SK-N-MC (cell line): ENCODE measurements around the gene TMEM117.

Experiments
- EZH2 ChIP-seq: fragments of 200-600 bp; sonication (generic); IDR thresholded peaks from one replicate; pipeline ENCODE4 v1.6.1; 2017; ENCODE audit warnings: antibody characterized with exemption
- FOXP2 ChIP-seq: optimal IDR thresholded peaks from 2 replicates; pipeline ENCODE3; 2011; ENCODE audit warnings: mild to moderate bottlenecking, moderate library complexity; ENCODE audit not compliant: insufficient read depth; ENCODE audit errors: extremely low read length, control extremely low read depth
- POLR2AphosphoS5 ChIP-seq: IDR thresholded peaks from 2 replicates; pipeline ENCODE4 v1.6.1; 2012; ENCODE audit warnings: mild to moderate bottlenecking, low read depth, low read length, borderline replicate concordance

DNA sequence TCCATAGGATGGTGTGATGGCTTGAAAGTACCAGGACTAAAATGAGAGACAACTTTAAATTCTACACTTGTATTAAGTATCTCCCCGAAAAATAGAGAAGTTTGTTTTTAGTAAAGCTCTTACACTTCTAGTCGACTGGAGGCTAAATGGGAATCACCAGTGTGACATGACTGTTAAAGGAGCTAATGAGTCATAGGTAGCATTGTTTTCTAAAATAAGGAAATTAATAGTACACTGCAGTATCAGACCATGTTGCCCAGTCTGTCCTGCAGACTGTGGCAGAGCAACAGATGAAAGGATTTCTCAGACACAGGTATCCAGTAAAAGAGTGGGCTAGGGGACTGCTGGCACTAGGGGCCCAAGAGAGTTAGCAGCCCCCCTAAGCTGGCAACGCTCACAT is 140.1 kb downstream of the TMEM117 start:
- TF ChIP-seq EZH2: no peak
- TF ChIP-seq POLR2AphosphoS5: no peak
- TF ChIP-seq FOXP2: no peak
